ENCODE data around the gene MALL. TPM values are rescaled to one million over a fixed set of nuclear protein-coding genes. Genes with fewer than 3 reads are reported as not detected.
"Not testable (repeated sequence)": the region's sequence is repeated elsewhere in the genome, so short reads cannot be mapped to it uniquely, and the experiment has no call there.

Gene MALL
- total and polyA plus RNA-seq, 9 of the 15 experiments (the other 6 are each of a cell fraction or from before 2014, with no cell fraction given) = 0.24 TPM; not detected in 8

- H3K9ac ChIP-seq (ENCODE audit: insufficient read depth in 1 of 2, low read depth in 2 of 2, low read length in 2 of 2); H4K20me1 ChIP-seq (replicated peaks; ENCODE audit: control insufficient read depth, insufficient read depth, low read length); H3K4me2 ChIP-seq (ENCODE audit: insufficient read depth, low read length); H2AFZ ChIP-seq (ENCODE audit: low read depth, low read length); in situ Hi-C loops (cut with MboI); POLR2A ChIA-PET; BruUV-seq (replicated peaks); intact Hi-C loops (cut with micrococcal nuclease); H3K79me2 ChIP-seq (ENCODE audit: control insufficient read depth, insufficient read depth, low read length); DNase-seq (ENCODE audit: extremely low read depth in 1 of 4, low spot score in 3 of 4); FAIRE-seq; H3K36me3 ChIP-seq (ENCODE audit: control insufficient read depth, insufficient read depth, low read length); H3K9me3 ChIP-seq (replicated peaks; ENCODE audit: control insufficient read depth, insufficient read depth, low read depth, low read length); CTCF ChIA-PET (ENCODE audit: low intra/inter-chr PET ratio); H3K4me3 ChIP-seq; H3K27ac ChIP-seq (ENCODE audit: extremely low read depth, low read depth, low read length); H3K9me1 ChIP-seq (ENCODE audit: control insufficient read depth, insufficient read depth, low read length); H3K27me3 ChIP-seq (ENCODE audit: control insufficient read depth in 2 of 2, insufficient read depth in 2 of 2, low read length in 2 of 2); ATAC-seq; H3K4me1 ChIP-seq (replicated peaks in 1 of 2; ENCODE audit: control insufficient read depth in 2 of 2, insufficient read depth in 2 of 2, low read length in 2 of 2): not testable (repeated sequence)
- WGBS (ENCODE audit: insufficient coverage, low coverage, missing lambda C conversion rate) = no CpG with 5 or more reads among the region's 11 CpGs
Observed at GRCh38 chr2:110059009-110059693, 56.5 kb downstream of the MALL start.

GRCh38 chr2:110058034-110058433 is 57.6 kb downstream of the MALL start:
- H3K79me2 ChIP-seq (ENCODE audit: control insufficient read depth, insufficient read depth, low read length); intact Hi-C loops (cut with micrococcal nuclease); DNase-seq (ENCODE audit: extremely low read depth in 1 of 4, low spot score in 3 of 4); FAIRE-seq; H3K9me1 ChIP-seq (ENCODE audit: control insufficient read depth, insufficient read depth, low read length); H3K9ac ChIP-seq (ENCODE audit: insufficient read depth in 1 of 2, low read depth in 2 of 2, low read length in 2 of 2); BruUV-seq (replicated peaks); H3K27ac ChIP-seq (ENCODE audit: extremely low read depth, low read depth, low read length); H3K9me3 ChIP-seq (replicated peaks; ENCODE audit: control insufficient read depth, insufficient read depth, low read depth, low read length); H3K4me2 ChIP-seq (ENCODE audit: insufficient read depth, low read length); CTCF ChIA-PET (ENCODE audit: low intra/inter-chr PET ratio); H4K20me1 ChIP-seq (replicated peaks; ENCODE audit: control insufficient read depth, insufficient read depth, low read length); H3K4me1 ChIP-seq (replicated peaks in 1 of 2; ENCODE audit: control insufficient read depth in 2 of 2, insufficient read depth in 2 of 2, low read length in 2 of 2); H3K4me3 ChIP-seq; POLR2A ChIA-PET; H3K27me3 ChIP-seq (ENCODE audit: control insufficient read depth in 2 of 2, insufficient read depth in 2 of 2, low read length in 2 of 2); ATAC-seq; H3K36me3 ChIP-seq (ENCODE audit: control insufficient read depth, insufficient read depth, low read length); H2AFZ ChIP-seq (ENCODE audit: low read depth, low read length); in situ Hi-C loops (cut with MboI): not testable (repeated sequence)

- H3K36me3 ChIP-seq (ENCODE audit: control insufficient read depth, insufficient read depth, low read length); FAIRE-seq; H4K20me1 ChIP-seq (replicated peaks; ENCODE audit: control insufficient read depth, insufficient read depth, low read length); H3K9me1 ChIP-seq (ENCODE audit: control insufficient read depth, insufficient read depth, low read length); H3K27ac ChIP-seq (ENCODE audit: extremely low read depth, low read depth, low read length); DNase-seq (ENCODE audit: extremely low read depth in 1 of 4, low spot score in 3 of 4); H3K27me3 ChIP-seq (ENCODE audit: control insufficient read depth in 2 of 2, insufficient read depth in 2 of 2, low read length in 2 of 2); H3K9me3 ChIP-seq (replicated peaks; ENCODE audit: control insufficient read depth, insufficient read depth, low read depth, low read length); H2AFZ ChIP-seq (ENCODE audit: low read depth, low read length); BruUV-seq (replicated peaks); POLR2A ChIA-PET; in situ Hi-C loops (cut with MboI); CTCF ChIA-PET (ENCODE audit: low intra/inter-chr PET ratio); H3K9ac ChIP-seq (ENCODE audit: insufficient read depth in 1 of 2, low read depth in 2 of 2, low read length in 2 of 2); H3K4me1 ChIP-seq (replicated peaks in 1 of 2; ENCODE audit: control insufficient read depth in 2 of 2, insufficient read depth in 2 of 2, low read length in 2 of 2); H3K4me3 ChIP-seq; H3K4me2 ChIP-seq (ENCODE audit: insufficient read depth, low read length); intact Hi-C loops (cut with micrococcal nuclease); ATAC-seq; H3K79me2 ChIP-seq (ENCODE audit: control insufficient read depth, insufficient read depth, low read length): not testable (repeated sequence)
- WGBS (ENCODE audit: insufficient coverage, low coverage, missing lambda C conversion rate) = no CpG with 5 or more reads among the region's 8 CpGs
Observed at GRCh38 chr2:110055819-110056408, 59.7 kb downstream of the MALL start.
